ENCODE measurements around the gene C16orf46. TPM values are rescaled to one million over a fixed set of nuclear protein-coding genes. Genes with fewer than 3 reads are reported as not detected.

C16orf46 gene
- polyA plus RNA-seq, 1 donor from 2014 or later = 8.7 TPM

- no peaks in the 10 kb centered on the region for H4K20me1 ChIP-seq (ENCODE audit: insufficient read depth)
- no peak overlapping the region for H3K27ac ChIP-seq (ENCODE audit: low read length)
- H3K27me3 ChIP-seq (ENCODE audit: insufficient read depth, low read depth, low read length) = no peaks in the 10 kb centered on the region
- H3F3A ChIP-seq (ENCODE audit: insufficient read depth, low read length, poor library complexity, severe bottlenecking) = no peaks in the 10 kb centered on the region
- no peaks in the 10 kb centered on the region for H3K9me3 ChIP-seq (ENCODE audit: low read length)
- H2AFZ ChIP-seq (ENCODE audit: low read depth, low read length) = no peak overlapping the region
- H3K9ac ChIP-seq (ENCODE audit: low read length) = no peak overlapping the region
- H3K4me3 ChIP-seq (ENCODE audit: low read length) = no peak overlapping the region
- no peaks in the 10 kb centered on the region for H3K9me2 ChIP-seq (ENCODE audit: insufficient read depth, low read length)
- no peaks in the 10 kb centered on the region for H3K36me3 ChIP-seq (ENCODE audit: insufficient read depth, low read length)
- TF ChIP-seq EZH2 (IDR thresholded peaks at IDR 0.05; ENCODE audit: borderline replicate concordance, insufficient read depth, low read length, poor library complexity, severe bottlenecking) = no peak
- TF ChIP-seq REST (IDR thresholded peaks at IDR 0.05; ENCODE audit: borderline replicate concordance) = no peak
- TF ChIP-seq EP300 (conservative IDR thresholded peaks at IDR 0.05; ENCODE audit: poor library complexity, severe bottlenecking) = no peak
- TF ChIP-seq RAD21 (conservative IDR thresholded peaks at IDR 0.05) = no peak
- no peak for TF ChIP-seq SMC3 (conservative IDR thresholded peaks at IDR 0.05; ENCODE audit: poor library complexity)
- no peak for TF ChIP-seq MXI1 (conservative IDR thresholded peaks at IDR 0.05; ENCODE audit: poor library complexity, severe bottlenecking)
- TF ChIP-seq CTCF (IDR thresholded peaks at IDR 0.05; ENCODE audit: poor library complexity, severe bottlenecking) = no peak
- no peak for TF ChIP-seq TAF1 (IDR thresholded peaks at IDR 0.05; ENCODE audit: low read depth)
- TF ChIP-seq POLR2AphosphoS5 (IDR thresholded peaks at IDR 0.05) = no peak
- H3K79me2 ChIP-seq (replicated peaks; ENCODE audit: insufficient read depth, low read length) = no peaks in the 10 kb centered on the region
- no peak overlapping the region for H3K4me2 ChIP-seq (ENCODE audit: low read length)
Observed at GRCh38 chr16:81069063-81069462, 8.0 kb downstream of the C16orf46 start.

GRCh38 chr16:81067166-81067565 is 9.9 kb downstream of the C16orf46 start:
- Histone ChIP-seq H3F3A (ENCODE audit: insufficient read depth, low read length, poor library complexity, severe bottlenecking) (no peaks in the 10 kb centered on the region), H3K36me3 (ENCODE audit: insufficient read depth, low read length) (no peaks in the 10 kb centered on the region), H3K9me2 (ENCODE audit: insufficient read depth, low read length) (no peaks in the 10 kb centered on the region), H3K79me2 (replicated peaks; ENCODE audit: insufficient read depth, low read length) (no peaks in the 10 kb centered on the region), H3K27ac (ENCODE audit: low read length) (no peak overlapping the region), H3K4me2 (ENCODE audit: low read length) (no peak overlapping the region), H4K20me1 (ENCODE audit: insufficient read depth) (no peaks in the 10 kb centered on the region), H3K9me3 (ENCODE audit: low read length) (no peaks in the 10 kb centered on the region), H2AFZ (ENCODE audit: low read depth, low read length) (no peak overlapping the region), H3K9ac (ENCODE audit: low read length) (no peak overlapping the region), H3K27me3 (ENCODE audit: insufficient read depth, low read depth, low read length) (no peaks in the 10 kb centered on the region), H3K4me3 (ENCODE audit: low read length) (no peak overlapping the region)
- TF ChIP-seq MXI1 (conservative IDR thresholded peaks at IDR 0.05; ENCODE audit: poor library complexity, severe bottlenecking) (no peak), POLR2AphosphoS5 (IDR thresholded peaks at IDR 0.05) (no peak), EP300 (conservative IDR thresholded peaks at IDR 0.05; ENCODE audit: poor library complexity, severe bottlenecking) (no peak), CTCF (IDR thresholded peaks at IDR 0.05; ENCODE audit: poor library complexity, severe bottlenecking) (no peak)

All from neural cell (in vitro differentiated cells).